GM06990 (cell line): ENCODE data around the gene AFG1L.
"Not testable (repeated sequence)": the region's sequence is repeated elsewhere in the genome, so short reads cannot be mapped to it uniquely, and the experiment has no call there.

Source experiments
- DNase-seq: peaks from one replicate; pipeline ENCODE4 v3.0.0-alpha.2; 2011; ENCODE audit not compliant: insufficient read length; ENCODE audit errors: extremely low read depth
- H3K27me3 ChIP-seq: replicated peaks from 2 replicates; pipeline ENCODE4 v1.6.0; 2011; ENCODE audit warnings: low read length; ENCODE audit not compliant: control insufficient read depth, insufficient read depth
- H3K36me3 ChIP-seq: 2 replicates; pipeline ENCODE4 v1.5.1; 2011; ENCODE audit warnings: low read length; ENCODE audit not compliant: control insufficient read depth, insufficient read depth
- H3K4me3 ChIP-seq: replicated peaks from 2 replicates; pipeline ENCODE4 v1.5.1; 2011; ENCODE audit warnings: low read depth, mild to moderate bottlenecking, control low read depth, low read length
- TF ChIP-seq, protein P1 (sequence below): IDR thresholded peaks from 2 replicates; pipeline ENCODE4 v1.5.1; 2011; ENCODE audit warnings: low read length, control low read depth, mild to moderate bottlenecking, inconsistent platforms; ENCODE audit not compliant: insufficient read depth, poor library complexity, severe bottlenecking

Gene AFG1L

DNA sequence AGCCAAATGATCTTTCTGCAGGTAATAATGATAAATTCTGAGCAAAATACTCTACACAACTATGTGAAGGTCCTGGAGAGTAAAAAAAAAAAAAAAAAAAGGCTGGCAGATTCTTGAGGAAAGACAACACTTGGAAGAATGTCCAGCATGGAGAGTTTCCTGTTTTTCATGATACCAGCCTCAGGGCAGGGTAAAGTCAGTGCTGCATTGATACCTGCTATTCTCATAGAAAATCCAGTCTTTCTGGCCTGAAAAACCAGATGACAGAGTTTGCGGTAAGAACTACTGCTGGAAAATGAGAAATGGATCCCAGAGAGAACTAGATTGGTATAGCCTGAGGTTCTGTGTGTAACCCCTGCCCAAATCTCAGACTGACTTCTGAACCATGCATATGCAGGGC lies 89.1 kb downstream of the AFG1L start:
- no peaks in the 10 kb centered on the region for H3K27me3 ChIP-seq
- DNase-seq, result no peak
- TF ChIP-seq, protein P1, sequence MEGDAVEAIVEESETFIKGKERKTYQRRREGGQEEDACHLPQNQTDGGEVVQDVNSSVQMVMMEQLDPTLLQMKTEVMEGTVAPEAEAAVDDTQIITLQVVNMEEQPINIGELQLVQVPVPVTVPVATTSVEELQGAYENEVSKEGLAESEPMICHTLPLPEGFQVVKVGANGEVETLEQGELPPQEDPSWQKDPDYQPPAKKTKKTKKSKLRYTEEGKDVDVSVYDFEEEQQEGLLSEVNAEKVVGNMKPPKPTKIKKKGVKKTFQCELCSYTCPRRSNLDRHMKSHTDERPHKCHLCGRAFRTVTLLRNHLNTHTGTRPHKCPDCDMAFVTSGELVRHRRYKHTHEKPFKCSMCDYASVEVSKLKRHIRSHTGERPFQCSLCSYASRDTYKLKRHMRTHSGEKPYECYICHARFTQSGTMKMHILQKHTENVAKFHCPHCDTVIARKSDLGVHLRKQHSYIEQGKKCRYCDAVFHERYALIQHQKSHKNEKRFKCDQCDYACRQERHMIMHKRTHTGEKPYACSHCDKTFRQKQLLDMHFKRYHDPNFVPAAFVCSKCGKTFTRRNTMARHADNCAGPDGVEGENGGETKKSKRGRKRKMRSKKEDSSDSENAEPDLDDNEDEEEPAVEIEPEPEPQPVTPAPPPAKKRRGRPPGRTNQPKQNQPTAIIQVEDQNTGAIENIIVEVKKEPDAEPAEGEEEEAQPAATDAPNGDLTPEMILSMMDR, result no peak
- H3K4me3 ChIP-seq, result no peak overlapping the region
- no peaks in the 10 kb centered on the region for H3K36me3 ChIP-seq

DNA sequence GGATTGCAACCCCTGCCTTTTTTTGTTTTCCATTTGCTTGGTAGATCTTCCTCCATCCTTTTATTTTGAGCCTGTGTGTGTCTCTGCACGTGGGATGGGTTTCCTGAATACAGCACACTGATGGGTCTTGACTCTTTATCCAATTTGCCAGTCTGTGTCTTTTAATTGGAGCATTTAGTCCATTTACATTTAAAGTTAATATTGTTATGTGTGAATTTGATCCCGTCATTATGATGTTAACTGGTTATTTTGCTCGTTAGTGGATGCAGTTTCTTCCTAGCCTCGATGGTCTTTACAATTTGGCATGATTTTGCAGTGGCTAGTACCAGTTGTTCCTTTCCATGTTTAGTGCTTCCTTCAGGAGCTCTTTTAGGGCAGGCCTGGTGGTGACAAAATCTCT lies 94.3 kb downstream of the AFG1L start:
- H3K27me3 ChIP-seq, H3K36me3 ChIP-seq, DNase-seq, H3K4me3 ChIP-seq: not testable (repeated sequence)

DNA sequence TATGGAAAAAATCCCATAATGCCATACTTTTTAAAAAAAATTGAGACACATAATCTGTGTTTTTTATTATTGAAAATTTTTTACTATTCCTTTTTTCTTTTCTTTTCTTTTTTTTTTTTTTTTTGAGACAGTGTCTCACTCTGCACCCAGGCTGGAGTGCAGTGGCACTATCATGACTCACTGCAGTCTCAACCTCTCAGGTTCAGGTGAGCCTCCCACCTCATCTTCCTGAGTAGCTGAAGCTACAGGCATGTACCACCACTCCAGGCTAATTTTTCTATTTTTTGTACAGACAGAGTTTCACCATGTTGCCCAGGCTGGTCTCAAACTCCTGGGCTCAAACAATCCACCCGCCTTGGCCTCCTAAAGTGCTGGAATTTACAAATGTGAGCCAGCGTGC lies 100.4 kb downstream of the AFG1L start:
- Histone ChIP-seq H3K36me3 (no peaks in the 10 kb centered on the region), H3K4me3 (no peak overlapping the region)
- no peak for DNase-seq

DNA sequence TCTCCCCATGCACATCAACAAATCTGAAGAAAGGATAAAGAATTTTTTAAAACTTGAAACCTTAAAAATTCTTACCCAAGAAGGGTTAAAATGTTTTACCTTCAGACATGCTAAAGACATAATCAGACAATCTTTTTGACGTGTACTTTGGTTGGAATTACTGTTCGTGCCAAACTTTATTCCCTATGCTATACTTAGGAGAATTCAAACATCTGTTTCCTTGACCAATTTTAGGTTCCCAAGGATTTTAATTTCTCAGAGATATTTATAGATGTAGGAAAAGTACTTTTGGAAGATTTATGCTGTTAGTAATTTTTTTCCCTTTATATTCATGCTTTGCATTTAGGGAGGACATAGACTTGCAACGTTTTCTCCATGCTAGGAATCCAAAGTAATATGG lies 108.4 kb downstream of the AFG1L start:
- no peak overlapping the region for H3K4me3 ChIP-seq

More for the DNA sequence above, 100.4 kb downstream of the AFG1L start:
- TF ChIP-seq, protein P1, result no peak
- no peaks in the 10 kb centered on the region for H3K27me3 ChIP-seq

DNA sequence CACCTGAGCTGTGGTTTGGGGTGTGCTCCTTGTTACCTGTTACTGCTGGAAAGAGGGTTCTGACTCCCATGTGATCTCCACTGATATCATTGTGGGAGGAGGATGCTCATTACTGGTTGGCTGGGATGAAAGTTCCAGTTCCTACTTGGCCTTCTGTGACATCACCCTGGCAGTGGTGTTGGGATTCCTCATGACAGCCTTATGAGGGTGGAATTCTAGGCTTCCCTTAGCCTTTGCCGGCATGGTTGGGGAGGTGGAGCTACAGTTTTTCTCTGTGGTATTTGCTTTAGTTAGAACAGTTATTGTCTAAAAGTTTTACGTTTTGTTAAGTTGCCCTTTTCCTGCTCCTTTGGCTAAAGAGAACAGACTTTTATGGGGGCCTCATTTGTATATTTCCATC lies 112.1 kb downstream of the AFG1L start:
- H3K36me3 ChIP-seq, result no peaks in the 10 kb centered on the region
- TF ChIP-seq, protein P1, result no peak
- H3K27me3 ChIP-seq, result no peaks in the 10 kb centered on the region
- no peak overlapping the region for H3K4me3 ChIP-seq
- DNase-seq, result no peak

More for the DNA sequence above, 108.4 kb downstream of the AFG1L start:
- DNase-seq, result no peak
- H3K27me3 ChIP-seq, result no peaks in the 10 kb centered on the region
- TF ChIP-seq, protein P1, result no peak
- no peaks in the 10 kb centered on the region for H3K36me3 ChIP-seq

DNA sequence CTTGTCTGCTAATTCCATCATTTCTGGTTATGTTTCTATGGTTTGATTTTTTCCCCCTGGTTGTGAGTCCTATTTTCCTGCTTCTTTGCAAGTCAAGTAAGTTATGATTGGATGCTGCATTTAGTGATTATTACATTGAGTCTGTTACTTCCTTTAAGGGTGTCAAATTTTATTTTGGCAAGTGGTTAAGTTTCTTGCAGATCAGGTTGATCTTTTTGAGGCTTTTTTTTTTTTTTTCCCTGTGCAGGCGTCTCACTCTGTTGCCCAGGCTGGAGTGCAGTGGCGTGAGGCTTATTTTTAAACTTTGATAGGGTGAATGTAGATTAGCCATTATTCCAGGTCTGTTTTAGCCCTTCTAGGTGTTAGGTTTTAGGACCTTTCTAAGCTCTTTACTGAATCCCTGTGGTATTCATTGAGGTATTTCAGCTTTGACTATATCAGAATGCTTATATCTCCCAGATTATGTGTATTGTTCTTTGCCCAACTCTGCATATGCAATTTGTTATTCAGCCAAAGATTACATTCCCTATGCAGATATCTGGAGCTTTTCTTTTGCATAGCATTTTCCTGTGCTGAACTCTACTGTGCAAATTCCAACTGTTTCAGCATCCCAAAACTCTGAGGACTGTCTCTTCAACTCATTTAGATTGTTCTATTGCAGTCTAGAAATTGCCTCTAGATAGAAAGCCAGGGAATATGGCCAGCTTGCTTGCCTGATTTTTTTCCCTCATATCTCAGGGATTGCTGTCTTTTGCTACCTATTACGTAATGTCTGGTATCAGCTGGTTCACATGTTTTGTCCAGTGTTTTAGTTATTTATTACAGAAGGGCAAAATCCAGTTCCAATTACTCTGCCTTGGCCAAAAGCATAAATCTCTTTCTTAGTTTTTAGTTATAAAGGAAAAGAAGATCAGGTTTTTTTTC lies 113.3 kb downstream of the AFG1L start:
- TF ChIP-seq, protein P1, result no peak
- Histone ChIP-seq H3K27me3 (no peaks in the 10 kb centered on the region), H3K36me3 (no peaks in the 10 kb centered on the region), H3K4me3 (no peak overlapping the region)
- no peak for DNase-seq
